ENCODE results near the gene ITPKB. TPM values are rescaled to one million over a fixed set of nuclear protein-coding genes. Genes with fewer than 3 reads are reported as not detected.

Gene ITPKB
- total and polyA plus RNA-seq, 7 donors = 1.4 to 80.9 (median 52.4) TPM

GRCh38 chr1:226603858-226604559 lies 135.1 kb downstream of the ITPKB start:
- H3K4me1 ChIP-seq = peaks cover 0 to 59% (median 48%) of the 10 kb centered on the region in 4 donors
- DNase-seq = peak; percentile 58

GRCh38 chr1:226603022-226603857 lies 135.8 kb downstream of the ITPKB start:
- no peaks in the 10 kb centered on the region for H3K27me3 ChIP-seq
- H3K27ac ChIP-seq = peak overlapping the region; percentile 72 to 82 (median 77)
- TF ChIP-seq POLR2AphosphoS5 (IDR thresholded peaks at IDR 0.05) = no peak
- no peak for TF ChIP-seq CTCF (IDR thresholded peaks at IDR 0.05)
- no peak for TF ChIP-seq EP300 (IDR thresholded peaks at IDR 0.05)
- TF ChIP-seq POLR2A (IDR thresholded peaks at IDR 0.05) = no peak
- intact Hi-C loops (cut with DNase I) = loop anchor here (10.0 kb wide), 1 partner anchor 178 kb away; no protein-coding TSS in a partner anchor
- no peaks in the 10 kb centered on the region for H3K9me3 ChIP-seq
- DNase-seq = peak; percentile 83
- no peak overlapping the region for H3K4me3 ChIP-seq
- peaks cover 0 to 57% (median 48%) of the 10 kb centered on the region in 4 donors for H3K4me1 ChIP-seq
- peaks cover 0 to 8% (median 0%) of the 10 kb centered on the region in 4 donors for H3K36me3 ChIP-seq
- 77 to 78% methylated on average over 8 of the region's 8 CpGs for WGBS, 2 donors

More at GRCh38 chr1:226603858-226604559, 135.1 kb downstream of the ITPKB start:
- Histone ChIP-seq H3K9me3 (no peaks in the 10 kb centered on the region), H3K27ac (peak overlapping the region; percentile 72 to 82 (median 77)), H3K27me3 (no peaks in the 10 kb centered on the region), H3K36me3 (peaks cover 0 to 1% (median 0%) of the 10 kb centered on the region in 4 donors), H3K4me3 (no peak overlapping the region)
- intact Hi-C loops (cut with DNase I) = loop anchor here (10.0 kb wide), 1 partner anchor 179 kb away; no protein-coding TSS in a partner anchor
- WGBS, 2 donors = 78 to 81% methylated on average over 19 of the region's 19 CpGs
- no peak for TF ChIP-seq POLR2AphosphoS5 (IDR thresholded peaks at IDR 0.05)
- TF ChIP-seq EP300 (IDR thresholded peaks at IDR 0.05) = no peak
- no peak for TF ChIP-seq POLR2A (IDR thresholded peaks at IDR 0.05)
- TF ChIP-seq CTCF (IDR thresholded peaks at IDR 0.05) = no peak

GRCh38 chr1:226602186-226603021 lies 136.7 kb downstream of the ITPKB start:
- Histone ChIP-seq H3K36me3 (peaks cover 0 to 8% (median 0%) of the 10 kb centered on the region in 4 donors), H3K27me3 (no peaks in the 10 kb centered on the region), H3K27ac (peak overlapping the region; percentile 72 to 82 (median 77)), H3K4me1 (peaks cover 0 to 57% (median 48%) of the 10 kb centered on the region in 4 donors), H3K4me3 (no peak overlapping the region), H3K9me3 (no peaks in the 10 kb centered on the region)
- intact Hi-C loops (cut with DNase I) = loop anchor here (10.0 kb wide), 1 partner anchor 178 kb away; no protein-coding TSS in a partner anchor
- DNase-seq = peak; percentile 90
- no peak for TF ChIP-seq CTCF (IDR thresholded peaks at IDR 0.05)
- peak in 3 of 4 donors; percentile 14 to 73 (median 45) for TF ChIP-seq EP300 (IDR thresholded peaks at IDR 0.05)
- no peak for TF ChIP-seq POLR2A (IDR thresholded peaks at IDR 0.05)
- TF ChIP-seq POLR2AphosphoS5 (IDR thresholded peaks at IDR 0.05) = peak; percentile 45 to 84 (median 60)
- 68 to 74% methylated on average over 24 of the region's 24 CpGs for WGBS, 2 donors

GRCh38 chr1:226601456-226601855 lies 137.6 kb downstream of the ITPKB start:
- Histone ChIP-seq H3K4me3 (no peak overlapping the region), H3K27ac (peak overlapping the region; percentile 72 to 82 (median 77)), H3K4me1 (peaks cover 0 to 50% (median 44%) of the 10 kb centered on the region in 4 donors), H3K36me3 (peaks cover 0 to 8% (median 0%) of the 10 kb centered on the region in 4 donors), H3K9me3 (no peaks in the 10 kb centered on the region), H3K27me3 (no peaks in the 10 kb centered on the region)
- peak; percentile 58 for DNase-seq
- intact Hi-C loops (cut with DNase I) = loop anchor here (10.0 kb wide), 1 partner anchor 177 kb away; no protein-coding TSS in a partner anchor
- TF ChIP-seq EP300 (IDR thresholded peaks at IDR 0.05) (no peak), POLR2A (IDR thresholded peaks at IDR 0.05) (no peak), POLR2AphosphoS5 (IDR thresholded peaks at IDR 0.05) (no peak), CTCF (IDR thresholded peaks at IDR 0.05) (no peak)
- WGBS, 2 donors = 95 to 99% methylated on average over 9 of the region's 9 CpGs
